CD14-positive monocyte (primary cell): ENCODE results near the gene APLP1. TPM values are rescaled to one million over a fixed set of nuclear protein-coding genes. Genes with fewer than 3 reads are reported as not detected.
A peak's percentile ranks its signal among the peaks of the same experiment; 100 is the strongest.
"Not testable (repeated sequence)": the region's sequence is repeated elsewhere in the genome, so short reads cannot be mapped to it uniquely, and the experiment has no call there.

Source experiments
- DNase-seq, 3 donors: peaks; one replicate each; pipeline ENCODE4 v3.0.0-alpha.2; 2011 to 2022
- H2AFZ ChIP-seq: 2 replicates; pipeline ENCODE4 v1.6.0; 2012; ENCODE audit warnings: mild to moderate bottlenecking, low read depth, low read length, inconsistent platforms; ENCODE audit not compliant: insufficient read depth, poor library complexity, severe bottlenecking
- H3K27ac ChIP-seq, 2 donors: 1 replicate in 1 of 2; 2 replicates in 1 of 2; pipeline ENCODE4 v1.5.1; 2012 to 2013; ENCODE audit warnings: low read length in 2 of 2, control low read depth in 1 of 2, inconsistent platforms in 1 of 2, low read depth in 1 of 2, mild to moderate bottlenecking in 1 of 2
- H3K27me3 ChIP-seq, 2 donors: one replicate each; pipeline versions ENCODE4 v1.6.0 to v1.6.1; 2011 to 2013; ENCODE audit warnings: low read length in 2 of 2; ENCODE audit not compliant: control insufficient read depth in 2 of 2, insufficient read depth in 2 of 2
- H3K36me3 ChIP-seq, 2 donors: replicated peaks in 1 of 2; 1 replicate in 1 of 2; 2 replicates in 1 of 2; pipeline versions ENCODE4 v1.5.1 to v1.6.1; 2012 to 2013; ENCODE audit warnings: low read length in 2 of 2, control low read depth in 1 of 2, inconsistent platforms in 1 of 2, mild to moderate bottlenecking in 1 of 2; ENCODE audit not compliant: insufficient read depth in 2 of 2, control insufficient read depth in 1 of 2
- H3K4me1 ChIP-seq, 2 donors: 1 replicate in 1 of 2; 2 replicates in 1 of 2; pipeline versions ENCODE4 v1.5.1 to v1.6.1; 2012 to 2013; ENCODE audit warnings: low read length in 2 of 2, control low read depth in 1 of 2, inconsistent platforms in 1 of 2, mild to moderate bottlenecking in 1 of 2, moderate library complexity in 1 of 2; ENCODE audit not compliant: insufficient read depth in 2 of 2, control insufficient read depth in 1 of 2
- H3K4me2 ChIP-seq: replicated peaks from 2 replicates; pipeline ENCODE3; 2012; ENCODE audit warnings: low read length, moderate library complexity, mild to moderate bottlenecking; ENCODE audit not compliant: poor library complexity, severe bottlenecking; ENCODE audit errors: extremely low read depth
- H3K4me3 ChIP-seq, 3 experiments: fragments of 200-600 bp in 1 of 3; sonication (generic) in 1 of 3; replicated peaks in 1 of 3; 1 replicate in 2 of 3; 2 replicates in 1 of 3; pipeline ENCODE4 v1.5.1; 2011 to 2013; ENCODE audit warnings: low read length in 3 of 3, mild to moderate bottlenecking in 3 of 3, control low read depth in 2 of 3, low read depth in 2 of 3, inconsistent platforms in 1 of 3, moderate library complexity in 1 of 3
- H3K79me2 ChIP-seq: 2 replicates; pipeline ENCODE4 v1.6.0; 2012; ENCODE audit warnings: mild to moderate bottlenecking, control low read depth, inconsistent platforms, low read length, moderate library complexity; ENCODE audit not compliant: insufficient read depth
- H3K9ac ChIP-seq: 2 replicates; pipeline ENCODE4 v1.6.0; 2017; ENCODE audit warnings: low read length, mild to moderate bottlenecking; ENCODE audit not compliant: insufficient read depth, poor library complexity, severe bottlenecking
- H3K9me3 ChIP-seq, 2 donors: replicated peaks in 1 of 2; 1 replicate in 1 of 2; 2 replicates in 1 of 2; pipeline versions ENCODE4 v1.5.1 to v1.6.1; 2012 to 2013; ENCODE audit warnings: low read length in 2 of 2, control low read depth in 1 of 2; ENCODE audit not compliant: control insufficient read depth in 1 of 2, insufficient read depth in 1 of 2
- H4K20me1 ChIP-seq: 2 replicates; pipeline ENCODE4 v1.6.0; 2012; ENCODE audit warnings: mild to moderate bottlenecking, low read length, control low read depth, moderate library complexity; ENCODE audit not compliant: insufficient read depth
- H3K27ac Mint-ChIP-seq, 7 donors: one replicate each; pipeline ENCODE4 v1.8.0; 2020; ENCODE audit warnings: mild to moderate bottlenecking in 7 of 7, mixed read lengths in 7 of 7, moderate library complexity in 6 of 7, inconsistent platforms in 2 of 7
- H3K27me3 Mint-ChIP-seq, 3 donors: one replicate each; pipeline ENCODE4 v1.8.0; 2021 to 2022; ENCODE audit warnings: low read depth in 3 of 3, mild to moderate bottlenecking in 3 of 3, mixed read lengths in 3 of 3, moderate library complexity in 3 of 3, inconsistent platforms in 1 of 3
- H3K36me3 Mint-ChIP-seq, 2 donors: one replicate each; pipeline ENCODE4 v1.8.0; 2020; ENCODE audit warnings: mixed read lengths in 2 of 2, inconsistent platforms in 1 of 2, mild to moderate bottlenecking in 1 of 2
- H3K4me1 Mint-ChIP-seq: one replicate; pipeline ENCODE4 v1.8.0; 2020; ENCODE audit warnings: mild to moderate bottlenecking, mixed read lengths
- H3K4me3 Mint-ChIP-seq, 2 donors: one replicate each; pipeline ENCODE4 v1.8.0; 2020; ENCODE audit warnings: mild to moderate bottlenecking in 2 of 2, mixed read lengths in 2 of 2, moderate library complexity in 1 of 2
- H3K9me3 Mint-ChIP-seq, 7 donors: one replicate each; pipeline ENCODE4 v1.8.0; 2020 to 2022; ENCODE audit warnings: mixed read lengths in 7 of 7, mild to moderate bottlenecking in 6 of 7, moderate library complexity in 6 of 7, inconsistent platforms in 2 of 7
- CTCF ChIP-seq: fragments of 200-600 bp; IDR thresholded peaks from one replicate; pipeline ENCODE4 v1.8.0; 2022; ENCODE audit warnings: antibody characterized with exemption, mild to moderate bottlenecking
- WGBS: methylation state at CpG from one replicate; pipeline ENCODE4 v1.1.5; 2013; ENCODE audit warnings: missing lambda C conversion rate; ENCODE audit not compliant: insufficient coverage; 5-methylcytosine and 5-hydroxymethylcytosine counted together
- intact Hi-C, 2 donors: fragments of 100-400 bp; cut with micrococcal nuclease; formaldehyde crosslinking; loops; one replicate each; pipeline versions ENCODE4 v1.15.0 to v1.15.1; 2023
- polyA plus RNA-seq, 3 donors: library from polyadenylated mRNA; depleted of rRNA in 1 of 3; unstranded in 2 of 3; stranded (reverse) in 1 of 3; fragments of 300-500 nt in 2 of 3; fragments of >200 nt in 1 of 3; fragmentation: Illumina TruSeq in 2 of 3; gene quantifications; 1 replicate in 2 of 3; 2 replicates in 1 of 3; pipeline ENCODE4 v1.2.3, GENCODE V29; 2012 to 2021

Gene APLP1
- polyA plus RNA-seq, 3 donors = not detected

- no peak overlapping the region for H3K4me3 ChIP-seq
- H2AFZ ChIP-seq = no peak overlapping the region
- no peaks in the 10 kb centered on the region for H3K9me3 ChIP-seq
- H3K4me2 ChIP-seq = no peak overlapping the region
- H3K9ac ChIP-seq = no peak overlapping the region
- H4K20me1 ChIP-seq = peaks cover 83% of the 10 kb centered on the region
- no peak overlapping the region for H3K4me3 Mint-ChIP-seq
- no peaks in the 10 kb centered on the region for H3K9me3 Mint-ChIP-seq
- H3K4me1 Mint-ChIP-seq = peaks cover 3% of the 10 kb centered on the region
- H3K4me1 ChIP-seq = no peaks in the 10 kb centered on the region
- 96% methylated on average over 15 of the region's 18 CpGs for WGBS
- DNase-seq = no peak
- peaks cover 0 to 3% (median 2%) of the 10 kb centered on the region in 3 donors for H3K27me3 Mint-ChIP-seq
- peaks cover 64 to 81% of the 10 kb centered on the region in 2 donors for H3K36me3 Mint-ChIP-seq
- H3K27me3 ChIP-seq = no peaks in the 10 kb centered on the region
- peak overlapping the region in 4 of 7 donors; percentile 9 to 84 (median 38) for H3K27ac Mint-ChIP-seq
- H3K36me3 ChIP-seq = peaks cover 62 to 79% of the 10 kb centered on the region in 2 donors
- peaks cover 31% of the 10 kb centered on the region for H3K79me2 ChIP-seq
- no peak for TF ChIP-seq CTCF
- H3K27ac ChIP-seq = no peak overlapping the region
- intact Hi-C loops = no loop called here
Observed at GRCh38 chr19:35889370-35890112, 21.2 kb downstream of the APLP1 start.

- Histone ChIP-seq H4K20me1 (peaks cover 89% of the 10 kb centered on the region), H2AFZ (no peak overlapping the region), H3K4me1 (no peaks in the 10 kb centered on the region), H3K27me3 (no peaks in the 10 kb centered on the region), H3K36me3 (peaks cover 68 to 86% of the 10 kb centered on the region in 2 donors), H3K4me2 (no peak overlapping the region), H3K4me3 (no peak overlapping the region), H3K79me2 (peaks cover 34% of the 10 kb centered on the region), H3K9me3 (no peaks in the 10 kb centered on the region), H3K9ac (no peak overlapping the region), H3K27ac (no peak overlapping the region)
- intact Hi-C loops = no loop called here
- Mint-ChIP-seq H3K36me3 (peaks cover 69 to 88% of the 10 kb centered on the region in 2 donors), H3K27ac (peak overlapping the region in 3 of 7 donors; percentile 4 to 57 (median 45)), H3K4me3 (no peak overlapping the region), H3K9me3 (no peaks in the 10 kb centered on the region), H3K4me1 (peaks cover 3% of the 10 kb centered on the region), H3K27me3 (peaks cover 0 to 3% (median 2%) of the 10 kb centered on the region in 3 donors)
- no peak for TF ChIP-seq CTCF
- 98% methylated on average over 7 of the region's 13 CpGs for WGBS
- no peak for DNase-seq
Observed at GRCh38 chr19:35890113-35890650, 21.8 kb downstream of the APLP1 start.

GRCh38 chr19:35891819-35892218, 23.4 kb downstream of the APLP1 start:
- H3K4me1 ChIP-seq, DNase-seq, intact Hi-C loops, H3K9me3 Mint-ChIP-seq, H3K4me1 Mint-ChIP-seq, H3K27me3 ChIP-seq, H3K4me2 ChIP-seq, H3K27me3 Mint-ChIP-seq, H3K27ac ChIP-seq, H3K4me3 Mint-ChIP-seq, H3K9me3 ChIP-seq, H2AFZ ChIP-seq, H3K4me3 ChIP-seq, H3K9ac ChIP-seq: not testable (repeated sequence)
- Mint-ChIP-seq H3K27ac (peak overlapping the region in 1 of 7 donors; percentile 45), H3K36me3 (peaks cover 80 to 96% of the 10 kb centered on the region in 2 donors)
- Histone ChIP-seq H3K79me2 (peaks cover 47% of the 10 kb centered on the region), H4K20me1 (peaks cover 97% of the 10 kb centered on the region), H3K36me3 (peaks cover 85 to 99% of the 10 kb centered on the region in 2 donors)
- 100% methylated on average over 1 of the region's 3 CpGs for WGBS
